GM13976 (cell line): ENCODE measurements around the gene PPP4R2.

ENCODE experiments used
- DNase-seq: peaks from one replicate; pipeline ENCODE4 v3.0.0; 2012; ENCODE audit warnings: low spot score
- CTCF ChIP-seq: IDR thresholded peaks from 2 replicates; pipeline ENCODE4 v1.5.1; 2012; ENCODE audit warnings: borderline replicate concordance, mild to moderate bottlenecking; ENCODE audit not compliant: insufficient read depth; ENCODE audit errors: extremely low read depth, missing control alignments, control extremely low read depth
- in situ Hi-C: fragments of 300-500 bp; cut with MboI; formaldehyde crosslinking; loops from one replicate; pipeline ENCODE4 v1.12.0; 2022; ENCODE audit warnings: low sequenced_read_pairs, mixed read lengths, inconsistent platforms; ENCODE audit not compliant: unreplicated experiment

PPP4R2 gene

GRCh38 chr3:73069775-73070444 is 73.3 kb downstream of the PPP4R2 start:
- in situ Hi-C loops = no loop called here
- TF ChIP-seq CTCF = no peak
- no peak for DNase-seq

- in situ Hi-C loops = no loop called here
- no peak for TF ChIP-seq CTCF
- DNase-seq = no peak
These were observed 74.3 kb downstream of the PPP4R2 start for GRCh38 chr3:73070675-73071575.

- DNase-seq = no peak
- in situ Hi-C loops = no loop called here
- TF ChIP-seq CTCF = no peak
These were observed 75.3 kb downstream of the PPP4R2 start for GRCh38 chr3:73071952-73072351.

GRCh38 chr3:73072634-73073033 is 76.0 kb downstream of the PPP4R2 start:
- in situ Hi-C loops = no loop called here
- TF ChIP-seq CTCF = no peak
- no peak for DNase-seq

- TF ChIP-seq CTCF = no peak
- no peak for DNase-seq
- in situ Hi-C loops = no loop called here
These were observed 76.6 kb downstream of the PPP4R2 start for GRCh38 chr3:73073091-73073707.

GRCh38 chr3:73074781-73075180 is 78.2 kb downstream of the PPP4R2 start:
- TF ChIP-seq CTCF = no peak
- DNase-seq = no peak
- in situ Hi-C loops = loop anchor here (25.0 kb wide), 2 partner anchors 412 to 1362 kb away; no protein-coding TSS in a partner anchor
